NT2/D1 (cell line): ENCODE measurements around the gene ZNF419.

ENCODE experiments used
- SUZ12 ChIP-seq: IDR thresholded peaks from 2 replicates; pipeline ENCODE4 v1.6.1; 2011; ENCODE audit not compliant: insufficient read length, insufficient read depth; ENCODE audit errors: extremely low read depth
- YY1 ChIP-seq: IDR thresholded peaks from 2 replicates; pipeline ENCODE4 v1.6.1; 2011; ENCODE audit not compliant: insufficient read length, insufficient read depth
- ZNF274 ChIP-seq: IDR thresholded peaks from 2 replicates; pipeline ENCODE4 v1.6.1; 2011; ENCODE audit warnings: mild to moderate bottlenecking, low read depth, low read length

DNA sequence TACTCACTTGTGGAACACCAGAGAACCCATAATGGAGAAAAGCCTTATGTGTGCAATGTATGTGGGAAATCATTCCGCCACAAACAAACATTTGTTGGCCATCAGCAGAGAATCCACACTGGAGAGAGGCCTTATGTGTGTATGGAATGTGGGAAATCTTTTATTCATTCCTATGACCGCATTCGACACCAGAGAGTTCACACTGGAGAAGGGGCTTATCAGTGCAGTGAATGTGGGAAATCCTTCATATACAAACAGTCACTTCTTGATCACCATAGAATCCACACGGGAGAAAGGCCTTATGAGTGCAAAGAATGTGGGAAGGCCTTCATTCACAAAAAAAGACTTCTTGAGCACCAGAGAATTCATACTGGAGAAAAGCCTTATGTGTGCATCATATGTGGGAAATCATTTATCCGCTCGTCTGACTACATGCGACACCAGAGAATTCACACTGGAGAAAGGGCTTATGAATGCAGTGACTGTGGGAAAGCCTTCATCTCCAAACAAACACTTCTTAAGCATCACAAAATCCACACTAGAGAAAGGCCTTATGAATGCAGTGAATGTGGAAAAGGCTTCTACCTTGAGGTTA lies 50.5 kb downstream of the ZNF419 start:
- TF ChIP-seq YY1 (no peak), ZNF274 (0 out of 2 replicates have a peak, but pooled peaks have one; percentile 22), SUZ12 (no peak)
